Muscle of leg (tissue), 11 donors: Measurements from ENCODE around the gene SOCS6. TPM values are rescaled to one million over a fixed set of nuclear protein-coding genes. Genes with fewer than 3 reads are reported as not detected.

Source experiments
- DNase-seq: peaks from one replicate; pipeline ENCODE4 v3.0.0; 2013
- H3K27ac ChIP-seq: one replicate; pipeline ENCODE4 v1.5.1; 2013; ENCODE audit warnings: mild to moderate bottlenecking, low read length, control low read depth
- H3K27me3 ChIP-seq: one replicate; pipeline ENCODE4 v1.6.1; 2013; ENCODE audit warnings: low read length; ENCODE audit not compliant: control insufficient read depth, insufficient read depth
- H3K36me3 ChIP-seq: one replicate; pipeline ENCODE4 v1.6.1; 2013; ENCODE audit warnings: low read length; ENCODE audit not compliant: control insufficient read depth, insufficient read depth
- H3K4me1 ChIP-seq: one replicate; pipeline ENCODE4 v1.6.1; 2013; ENCODE audit warnings: low read length; ENCODE audit not compliant: control insufficient read depth, insufficient read depth
- H3K4me3 ChIP-seq: one replicate; pipeline ENCODE4 v1.5.1; 2013; ENCODE audit warnings: low read length, control low read depth
- H3K9me3 ChIP-seq: replicated peaks from 2 replicates; pipeline ENCODE4 v1.6.1; 2013; ENCODE audit warnings: low read depth, low read length; ENCODE audit not compliant: control insufficient read depth
- WGBS: methylation state at CpG from one replicate; pipeline ENCODE4 v1.1.5; 2013; ENCODE audit warnings: missing lambda C conversion rate; ENCODE audit not compliant: insufficient coverage; 5-methylcytosine and 5-hydroxymethylcytosine counted together
- polyA plus RNA-seq, 8 donors: library from polyadenylated mRNA; unstranded; fragments of 120-200 nt; gene quantifications; one replicate each; pipeline versions ENCODE4 v1.2.1 to v1.2.3, GENCODE V29; 2013; ENCODE audit warnings: inconsistent platforms in 1 of 8, low replicate concordance in 1 of 8; ENCODE audit not compliant: insufficient read length in 8 of 8, insufficient read depth in 1 of 8
- total RNA-seq: library from RNA; stranded (reverse); fragments of 120-200 nt; gene quantifications from one replicate; pipeline ENCODE4 v1.2.4, GENCODE V29; 2013

The SOCS6 gene
- total and polyA plus RNA-seq, 9 donors, result 11.4 to 18.6 (median 15.0) TPM

DNA sequence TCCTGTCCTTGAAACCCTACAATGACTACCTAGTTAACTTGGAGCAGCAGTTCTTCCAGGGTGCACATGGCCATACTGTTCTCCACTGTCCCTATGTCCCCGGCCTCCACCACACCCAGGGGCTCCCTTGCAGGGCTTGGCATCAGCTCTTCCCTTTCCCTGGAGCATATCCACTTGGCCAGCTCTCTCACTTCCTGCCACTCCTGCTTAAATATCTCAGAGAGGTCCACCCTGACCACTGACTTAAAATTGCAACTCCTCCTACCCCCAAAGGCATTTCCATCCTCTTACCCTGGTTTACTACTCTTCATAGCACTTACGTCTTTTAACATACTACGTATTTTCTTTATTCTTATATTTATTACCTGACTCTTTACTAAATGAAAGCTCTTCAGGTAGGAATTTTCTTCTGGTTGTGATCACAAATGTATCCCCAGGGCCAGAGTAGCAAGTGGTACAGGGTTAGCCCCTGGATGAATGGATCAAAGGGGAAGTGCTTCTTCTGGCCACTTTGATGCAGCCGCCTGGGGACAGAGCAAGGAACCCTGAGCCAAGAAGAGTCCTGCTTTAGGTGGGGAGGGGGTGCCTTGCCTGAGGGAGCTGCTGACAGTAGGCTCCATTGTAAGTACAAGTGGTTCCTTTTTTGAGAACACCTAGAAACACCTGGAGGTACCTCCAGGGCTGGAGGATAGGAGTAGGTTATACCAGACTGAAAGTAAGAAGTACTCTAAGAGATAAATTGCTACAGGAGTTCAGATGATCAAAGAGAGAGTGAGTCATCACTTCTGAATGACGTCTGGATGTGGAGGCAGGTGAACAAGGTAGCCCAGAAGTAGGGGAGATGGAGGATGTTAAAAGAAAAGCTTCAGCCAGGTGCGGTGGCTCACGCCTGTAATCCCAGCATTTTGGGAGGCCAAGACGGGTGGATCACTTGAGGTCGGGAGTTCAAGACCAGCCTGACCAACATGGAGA is 82.2 kb downstream of the SOCS6 start:
- H3K9me3 ChIP-seq, result no peaks in the 10 kb centered on the region
- no peak overlapping the region for H3K27ac ChIP-seq
- no peaks in the 10 kb centered on the region for H3K27me3 ChIP-seq
- no peaks in the 10 kb centered on the region for H3K36me3 ChIP-seq
- WGBS, result 72% methylated on average over 4 of the region's 9 CpGs
- H3K4me1 ChIP-seq, result no peaks in the 10 kb centered on the region
- H3K4me3 ChIP-seq, result no peak overlapping the region
- no peak for DNase-seq

DNA sequence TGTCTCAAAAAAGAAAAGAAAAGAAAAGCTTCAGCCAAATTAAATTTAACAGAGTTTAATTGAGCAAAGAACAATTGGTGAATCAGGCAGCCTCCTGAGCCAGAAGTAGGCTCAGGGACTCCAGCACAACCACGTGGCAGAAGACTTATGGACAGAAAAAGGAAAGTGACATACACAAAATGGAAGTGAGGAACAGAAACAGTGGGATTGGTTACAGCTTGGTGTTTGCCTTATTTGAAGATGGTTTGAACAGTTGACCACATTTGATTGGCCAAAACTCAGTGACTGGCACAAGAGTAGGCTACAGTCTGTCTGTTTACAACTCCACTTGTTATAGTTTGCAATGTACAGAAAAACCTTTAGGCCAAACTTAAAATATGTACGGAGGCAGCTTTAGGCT is 83.1 kb downstream of the SOCS6 start:
- Histone ChIP-seq H3K27ac (no peak overlapping the region), H3K9me3 (no peaks in the 10 kb centered on the region), H3K4me1 (no peaks in the 10 kb centered on the region), H3K27me3 (no peaks in the 10 kb centered on the region), H3K4me3 (no peak overlapping the region), H3K36me3 (no peaks in the 10 kb centered on the region)
- WGBS, result 51% methylated on average over 2 of the region's 2 CpGs
- DNase-seq, result no peak

GRCh38 chr18:70372450-70373041 is 83.7 kb downstream of the SOCS6 start:
- Histone ChIP-seq H3K27ac (no peak overlapping the region), H3K36me3 (no peaks in the 10 kb centered on the region), H3K4me3 (no peak overlapping the region), H3K9me3 (no peaks in the 10 kb centered on the region), H3K27me3 (no peaks in the 10 kb centered on the region), H3K4me1 (no peaks in the 10 kb centered on the region)
- no peak for DNase-seq
- 67% methylated on average over 2 of the region's 2 CpGs for WGBS

GRCh38 chr18:70373042-70373519 is 84.2 kb downstream of the SOCS6 start:
- Histone ChIP-seq H3K27me3 (no peaks in the 10 kb centered on the region), H3K4me3 (no peak overlapping the region), H3K9me3 (no peaks in the 10 kb centered on the region), H3K36me3 (no peaks in the 10 kb centered on the region), H3K4me1 (no peaks in the 10 kb centered on the region), H3K27ac (no peak overlapping the region)
- no peak for DNase-seq
- 22% methylated on average over 4 of the region's 5 CpGs for WGBS

- H3K9me3 ChIP-seq, result no peaks in the 10 kb centered on the region
- H3K27me3 ChIP-seq, result no peaks in the 10 kb centered on the region
- no peak overlapping the region for H3K27ac ChIP-seq
- DNase-seq, result no peak
- H3K4me3 ChIP-seq, result no peak overlapping the region
- no peaks in the 10 kb centered on the region for H3K4me1 ChIP-seq
- H3K36me3 ChIP-seq, result no peaks in the 10 kb centered on the region
- WGBS, result 100% methylated on average over 1 of the region's 2 CpGs
Measured at GRCh38 chr18:70374154-70374553, 85.3 kb downstream of the SOCS6 start.

GRCh38 chr18:70376137-70376913 is 87.5 kb downstream of the SOCS6 start:
- no peak overlapping the region for H3K27ac ChIP-seq
- 95% methylated on average over 12 of the region's 15 CpGs for WGBS
- no peaks in the 10 kb centered on the region for H3K27me3 ChIP-seq
- H3K4me3 ChIP-seq, result no peak overlapping the region
- DNase-seq, result no peak
- no peaks in the 10 kb centered on the region for H3K9me3 ChIP-seq
- no peaks in the 10 kb centered on the region for H3K4me1 ChIP-seq
- H3K36me3 ChIP-seq, result no peaks in the 10 kb centered on the region

- Histone ChIP-seq H3K9me3 (no peaks in the 10 kb centered on the region), H3K4me1 (no peaks in the 10 kb centered on the region), H3K36me3 (no peaks in the 10 kb centered on the region), H3K27me3 (no peaks in the 10 kb centered on the region), H3K4me3 (no peak overlapping the region), H3K27ac (no peak overlapping the region)
- 100% methylated on average over 1 of the region's 4 CpGs for WGBS
- no peak for DNase-seq
Measured at GRCh38 chr18:70376914-70377258, 88.0 kb downstream of the SOCS6 start.

DNA sequence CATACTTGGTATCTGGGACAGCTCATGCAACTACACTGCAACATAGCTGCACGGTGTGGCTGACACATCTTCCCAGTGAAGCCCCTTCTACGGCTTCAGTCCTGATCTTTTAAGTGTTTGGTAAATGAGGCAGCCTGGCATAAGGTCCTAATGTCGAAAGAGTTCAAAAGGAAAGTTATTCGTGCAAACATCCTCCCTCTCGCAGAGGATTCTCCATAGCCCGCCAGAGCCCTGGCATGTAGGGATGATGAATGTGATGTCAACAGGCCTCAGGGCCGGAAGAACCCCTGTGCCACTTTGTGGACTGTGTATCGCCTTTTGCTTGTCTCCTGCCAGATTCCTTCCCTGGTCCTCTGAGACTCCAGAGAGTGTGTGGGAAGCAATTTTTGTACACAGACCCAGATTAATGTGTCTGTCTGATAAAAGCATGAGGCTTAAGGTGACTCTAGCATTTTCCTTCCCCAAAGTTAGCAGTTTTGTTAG is 88.5 kb downstream of the SOCS6 start:
- Histone ChIP-seq H3K9me3 (no peaks in the 10 kb centered on the region), H3K27me3 (no peaks in the 10 kb centered on the region), H3K27ac (no peak overlapping the region), H3K36me3 (no peaks in the 10 kb centered on the region), H3K4me3 (no peak overlapping the region), H3K4me1 (no peaks in the 10 kb centered on the region)
- WGBS, result 54% methylated on average over 3 of the region's 8 CpGs
- no peak for DNase-seq

- WGBS, result 74% methylated on average over 5 of the region's 13 CpGs
- Histone ChIP-seq H3K9me3 (no peaks in the 10 kb centered on the region), H3K27ac (no peak overlapping the region)
Measured at GRCh38 chr18:70377857-70378701, 89.2 kb downstream of the SOCS6 start.

More at GRCh38 chr18:70377857-70378701, 89.2 kb downstream of the SOCS6 start:
- Histone ChIP-seq H3K27me3 (no peaks in the 10 kb centered on the region), H3K36me3 (no peaks in the 10 kb centered on the region), H3K4me3 (no peak overlapping the region), H3K4me1 (no peaks in the 10 kb centered on the region)
- no peak for DNase-seq
